HepG2 (cell line): ENCODE data around the gene SAMD10. TPM values are rescaled to one million over a fixed set of nuclear protein-coding genes. Genes with fewer than 3 reads are reported as not detected.

Experiments used
- ARHGAP35 ChIP-seq: sonication (generic); formaldehyde crosslinking; IDR thresholded peaks from 2 replicates; pipeline ENCODE4 v1.9.0; 2022; ENCODE audit warnings: mild to moderate bottlenecking, inconsistent platforms, moderate library complexity, missing genetic modification reagents, borderline replicate concordance
- CHD4 ChIP-seq: fragments of 200-600 bp; sonication (generic); IDR thresholded peaks from 2 replicates; pipeline ENCODE4 v1.7.0; 2017; ENCODE audit warnings: mild to moderate bottlenecking, low read length, borderline replicate concordance
- FOXO1 ChIP-seq: sonication (generic); formaldehyde crosslinking; IDR thresholded peaks from 2 replicates; pipeline ENCODE4 v1.4.0; 2020; ENCODE audit warnings: missing genetic modification reagents
- GATAD1 ChIP-seq: IDR thresholded peaks from 2 replicates; pipeline ENCODE4 v1.6.1; 2016; ENCODE audit warnings: missing genetic modification reagents, missing compliant biosample characterization
- HMGXB3 ChIP-seq: sonication (generic); formaldehyde crosslinking; IDR thresholded peaks from 2 replicates; pipeline ENCODE4 v1.4.0; 2020; ENCODE audit warnings: missing genetic modification reagents, borderline replicate concordance
- MIXL1 ChIP-seq: IDR thresholded peaks from 2 replicates; pipeline ENCODE4 v1.6.1; 2016
- NFKBIZ ChIP-seq: IDR thresholded peaks from 2 replicates; pipeline ENCODE4 v1.6.1; 2018; ENCODE audit warnings: missing genetic modification reagents, missing compliant biosample characterization
- NR2C2 ChIP-seq: sonication (generic); formaldehyde crosslinking; IDR thresholded peaks from 2 replicates; pipeline ENCODE4 v1.4.0; 2020; ENCODE audit warnings: missing genetic modification reagents, mild to moderate bottlenecking, moderate library complexity, borderline replicate concordance
- SPEN ChIP-seq: sonication (generic); formaldehyde crosslinking; IDR thresholded peaks from 2 replicates; pipeline ENCODE4 v1.5.1; 2020; ENCODE audit warnings: low read depth, mild to moderate bottlenecking, missing genetic modification reagents
- TMF1 ChIP-seq: sonication (generic); formaldehyde crosslinking; IDR thresholded peaks from 2 replicates; pipeline ENCODE4 v1.8.1; 2022; ENCODE audit warnings: low read depth, missing genetic modification reagents
- ZBTB25 ChIP-seq: IDR thresholded peaks from 2 replicates; pipeline ENCODE4 v1.6.1; 2018; ENCODE audit warnings: missing genetic modification reagents
- ZHX2 ChIP-seq, 2 experiments: sonication (generic) in 1 of 2; formaldehyde crosslinking in 1 of 2; IDR thresholded peaks; 2 replicates each; pipeline versions ENCODE4 v1.6.1 to v1.9.0; 2014 to 2022; ENCODE audit warnings: antibody characterized with exemption in 1 of 2, borderline replicate concordance in 1 of 2, inconsistent platforms in 1 of 2, low read depth in 1 of 2, missing genetic modification reagents in 1 of 2
- ZNF660 ChIP-seq: sonication (generic); formaldehyde crosslinking; IDR thresholded peaks from 2 replicates; pipeline ENCODE4 v1.5.1; 2020; ENCODE audit warnings: mild to moderate bottlenecking, low read depth, missing genetic modification reagents, borderline replicate concordance
- ZNF772 ChIP-seq: sonication (generic); formaldehyde crosslinking; IDR thresholded peaks from 2 replicates; pipeline ENCODE4 v1.5.0; 2020; ENCODE audit warnings: mild to moderate bottlenecking, missing genetic modification reagents
- polyA plus RNA-seq, 8 experiments: library from polyadenylated mRNA; depleted of rRNA in 3 of 8; stranded (reverse) in 7 of 8; unstranded in 1 of 8; fragments of >200 nt; fragmentation: Illumina TruSeq in 4 of 8; extraction: Trizol in 4 of 8; gene quantifications; 2 replicates each; pipeline versions ENCODE4 v1.2.1 to v1.2.3, GENCODE V29; 2011 to 2016; ENCODE audit warnings: low read depth in 4 of 8, missing spikeins in 1 of 8, mixed read lengths in 1 of 8; ENCODE audit not compliant: insufficient read depth in 1 of 8
- total RNA-seq, 5 experiments: library from RNA; depleted of rRNA; stranded (reverse); fragments of >200 nt; fragmentation: Illumina TruSeq; extraction: Trizol; gene quantifications; 2 replicates each; pipeline ENCODE4 v1.2.3, GENCODE V29; 2016; ENCODE audit warnings: low read depth in 1 of 5
- TF ChIP-seq, protein P1 (sequence below): sonication (generic); formaldehyde crosslinking; IDR thresholded peaks from 2 replicates; pipeline ENCODE4 v1.8.0; 2022; ENCODE audit warnings: missing genetic modification reagents, low read depth, mild to moderate bottlenecking, borderline replicate concordance
- TF ChIP-seq, protein P2 (sequence below): sonication (generic); formaldehyde crosslinking; IDR thresholded peaks from 2 replicates; pipeline ENCODE4 v1.8.1; 2023; ENCODE audit warnings: mild to moderate bottlenecking, missing genetic modification reagents, borderline replicate concordance

SAMD10 gene
- total and polyA plus RNA-seq, 2 of the 13 experiments (the other 11 are each of a cell fraction or from before 2014, with no cell fraction given), result 6.1 to 11.0 TPM

DNA sequence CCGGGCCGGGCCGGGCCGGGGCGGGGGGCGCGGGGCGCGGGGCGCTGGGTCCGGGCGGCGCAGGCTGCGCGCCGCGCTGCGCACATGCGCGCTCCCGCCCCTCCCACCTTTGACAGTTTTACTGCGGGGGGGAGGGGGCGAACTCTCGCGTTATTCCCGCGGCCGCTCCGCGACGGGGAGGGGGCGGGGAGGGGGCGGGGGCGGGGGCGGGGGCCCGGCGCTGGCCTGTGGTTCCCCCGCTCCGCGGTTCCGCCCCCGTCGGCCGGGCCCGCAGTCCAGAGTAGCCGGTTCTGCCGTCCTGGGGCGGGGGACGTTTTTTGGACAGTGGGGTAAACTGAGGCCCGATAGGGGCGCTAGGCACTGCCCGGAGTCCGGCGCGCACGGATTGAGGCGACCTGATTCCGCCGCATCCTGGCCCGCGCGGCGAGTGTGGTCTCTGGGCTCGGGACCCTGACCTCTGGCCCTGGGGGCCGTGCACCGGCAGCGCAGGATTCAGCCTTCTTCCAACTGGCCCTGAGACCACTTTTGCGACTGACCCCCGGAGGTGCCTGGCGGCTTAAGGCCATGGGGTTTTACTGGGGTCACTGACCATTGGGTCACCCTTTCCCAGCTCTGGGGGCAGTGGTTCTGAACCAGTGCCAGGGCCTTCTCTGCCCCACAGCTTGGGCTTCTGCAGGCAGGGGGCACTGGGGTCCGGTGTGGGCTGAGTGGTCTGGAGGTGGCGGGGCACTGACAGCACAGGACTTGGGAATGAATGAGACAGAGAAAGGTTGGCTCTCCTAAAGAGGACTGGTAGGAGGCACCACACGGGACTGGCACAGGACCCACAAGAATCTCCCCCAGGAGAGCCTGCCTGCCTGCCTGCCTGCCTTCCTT lies 9.4 kb downstream of the SAMD10 start, which contains the start of gene ZNF512B (continued):
- no peak for TF ChIP-seq ZBTB25
- peak; percentile 71; the same call in 1 of the 2 replicates for TF ChIP-seq ZNF772 (CRISPR knock-in tag)
- no peak for TF ChIP-seq NFKBIZ (CRISPR knock-in tag)
- TF ChIP-seq, protein P1, sequence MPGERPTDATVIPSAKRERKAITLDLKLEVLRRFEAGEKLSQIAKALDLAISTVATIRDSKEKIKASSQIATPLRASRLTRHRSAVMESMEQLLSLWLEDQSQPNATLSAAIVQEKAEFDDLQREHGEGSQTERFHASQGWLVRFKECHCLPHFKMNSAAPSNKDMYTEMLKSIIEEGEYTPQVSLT (CRISPR knock-in tag), result no peak
- 0 out of 2 replicates have a peak, but pooled peaks have one; percentile 30 for TF ChIP-seq FOXO1
- TF ChIP-seq NR2C2, result peak; percentile 56
- no peak for TF ChIP-seq MIXL1
- no peak for TF ChIP-seq CHD4
- no peak for TF ChIP-seq HMGXB3 (CRISPR knock-in tag)
- TF ChIP-seq ARHGAP35, result 0 out of 2 replicates have a peak, but pooled peaks have one; percentile 78
- no peak for TF ChIP-seq TMF1 (CRISPR knock-in tag)
- peak; percentile 38; the same call in 1 of the 2 replicates for TF ChIP-seq SPEN (CRISPR knock-in tag)
- no peak for TF ChIP-seq ZNF660
- TF ChIP-seq ZHX2 (IDR thresholded peaks at IDR 0.05; ENCODE audit: low read depth), result no peak
- TF ChIP-seq ZHX2 (CRISPR knock-in tag; IDR thresholded peaks at IDR 0.05; ENCODE audit: borderline replicate concordance), result no peak
- TF ChIP-seq GATAD1 (CRISPR knock-in tag), result no peak
- TF ChIP-seq, protein P2, sequence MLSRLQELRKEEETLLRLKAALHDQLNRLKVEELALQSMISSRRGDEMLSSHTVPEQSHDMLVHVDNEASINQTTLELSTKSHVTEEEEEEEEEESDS (CRISPR knock-in tag), result no peak
